Neural progenitor cell (in vitro differentiated cells): ENCODE measurements around the gene ANKRD33. TPM values are rescaled to one million over a fixed set of nuclear protein-coding genes. Genes with fewer than 3 reads are reported as not detected.

Experiments
- DNase-seq: peaks from one replicate; pipeline ENCODE4 v3.0.0-alpha.2; 2016; ENCODE audit warnings: low spot score
- H2AFZ ChIP-seq: fragments of 200-600 bp; sonication (generic); replicated peaks from 2 replicates; pipeline ENCODE4 v1.6.1; 2016; ENCODE audit warnings: antibody characterized with exemption
- H3F3A ChIP-seq: fragments of 200-600 bp; sonication (generic); 2 replicates; pipeline ENCODE4 v1.6.1; 2016; ENCODE audit warnings: antibody characterized with exemption, low read depth
- H3K27ac ChIP-seq: fragments of 200-600 bp; sonication (generic); 2 replicates; pipeline ENCODE4 v1.5.1; 2016; ENCODE audit warnings: mild to moderate bottlenecking
- H3K27me3 ChIP-seq: fragments of 200-600 bp; sonication (generic); 2 replicates; pipeline ENCODE4 v1.6.1; 2016; ENCODE audit warnings: mild to moderate bottlenecking, moderate library complexity
- H3K36me3 ChIP-seq: fragments of 200-600 bp; sonication (generic); 2 replicates; pipeline ENCODE4 v1.5.1; 2016
- H3K4me1 ChIP-seq: fragments of 200-600 bp; sonication (generic); 2 replicates; pipeline ENCODE4 v1.6.1; 2016; ENCODE audit warnings: mixed run types
- H3K4me2 ChIP-seq: fragments of 200-600 bp; sonication (generic); 2 replicates; pipeline ENCODE4 v1.6.1; 2016
- H3K4me3 ChIP-seq: fragments of 200-600 bp; sonication (generic); 2 replicates; pipeline ENCODE4 v1.5.1; 2016
- H3K79me2 ChIP-seq: fragments of 200-600 bp; sonication (generic); 2 replicates; pipeline ENCODE4 v1.6.1; 2016; ENCODE audit warnings: low read depth
- H3K9ac ChIP-seq: fragments of 200-600 bp; sonication (generic); 2 replicates; pipeline ENCODE4 v1.6.1; 2016
- H3K9me3 ChIP-seq: fragments of 200-600 bp; sonication (generic); 2 replicates; pipeline ENCODE4 v1.5.1; 2016; ENCODE audit warnings: low read depth
- H4K20me1 ChIP-seq: fragments of 200-600 bp; sonication (generic); 2 replicates; pipeline ENCODE4 v1.6.1; 2016; ENCODE audit warnings: low read depth
- H3K27ac Mint-ChIP-seq: 3 replicates; pipeline ENCODE4 v1.8.0; 2021; ENCODE audit warnings: mixed read lengths
- H3K27me3 Mint-ChIP-seq: 2 replicates; pipeline ENCODE4 v1.8.0; 2022; ENCODE audit warnings: low read depth, mild to moderate bottlenecking, inconsistent platforms, moderate library complexity, mixed read lengths; ENCODE audit not compliant: insufficient read depth
- H3K36me3 Mint-ChIP-seq: 3 replicates; pipeline ENCODE4 v1.8.0; 2021; ENCODE audit warnings: mixed read lengths
- H3K4me1 Mint-ChIP-seq: 3 replicates; pipeline ENCODE4 v1.8.0; 2021; ENCODE audit warnings: mixed read lengths
- H3K4me3 Mint-ChIP-seq: 3 replicates; pipeline ENCODE4 v1.8.0; 2021; ENCODE audit warnings: mild to moderate bottlenecking, moderate library complexity, mixed read lengths
- H3K9me3 Mint-ChIP-seq: 3 replicates; pipeline ENCODE4 v1.8.0; 2020; ENCODE audit warnings: mixed read lengths
- EZH2 ChIP-seq: fragments of 200-600 bp; sonication (generic); IDR thresholded peaks from 2 replicates; pipeline ENCODE4 v1.6.1; 2017; ENCODE audit warnings: antibody characterized with exemption, mild to moderate bottlenecking, moderate library complexity
- EZH2phosphoT487 ChIP-seq: fragments of 200-600 bp; sonication (generic); IDR thresholded peaks from 2 replicates; pipeline ENCODE4 v1.6.1; 2017; ENCODE audit warnings: antibody characterized with exemption
- total RNA-seq: library from RNA; depleted of rRNA; stranded (reverse); fragments of >200 nt; gene quantifications from 2 replicates; pipeline ENCODE4 v1.2.3, GENCODE V29; 2015; ENCODE audit warnings: low replicate concordance
- TF ChIP-seq, protein P1 (sequence below): fragments of 200-600 bp; sonication (generic); IDR thresholded peaks from 2 replicates; pipeline ENCODE4 v1.5.1; 2017; ENCODE audit warnings: antibody characterized with exemption, mild to moderate bottlenecking

Gene ANKRD33
- total RNA-seq, 1 donor from 2014 or later, result 0.39 TPM

DNA sequence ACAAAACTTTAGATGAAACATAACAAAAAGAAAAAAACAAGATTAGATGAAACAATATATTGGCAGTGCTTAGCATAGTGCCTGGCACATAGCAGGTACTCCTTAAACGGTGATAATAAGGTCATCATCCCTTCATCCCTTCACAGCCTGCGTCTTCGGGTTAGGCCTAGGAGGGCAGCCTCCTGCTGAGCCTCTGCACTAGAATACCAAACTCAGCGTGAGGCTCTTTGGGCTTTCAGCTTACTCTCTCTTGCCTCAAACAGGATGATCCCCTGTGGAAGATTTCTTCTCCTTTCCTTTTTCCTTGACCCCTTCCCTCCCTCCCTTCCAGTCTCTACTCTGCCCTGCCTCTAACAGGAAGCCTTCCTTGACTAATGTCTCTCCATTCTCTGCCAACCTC is 25.0 kb upstream of the ANKRD33 start:
- H3K4me3 ChIP-seq, result peak overlapping the region; percentile 53

DNA sequence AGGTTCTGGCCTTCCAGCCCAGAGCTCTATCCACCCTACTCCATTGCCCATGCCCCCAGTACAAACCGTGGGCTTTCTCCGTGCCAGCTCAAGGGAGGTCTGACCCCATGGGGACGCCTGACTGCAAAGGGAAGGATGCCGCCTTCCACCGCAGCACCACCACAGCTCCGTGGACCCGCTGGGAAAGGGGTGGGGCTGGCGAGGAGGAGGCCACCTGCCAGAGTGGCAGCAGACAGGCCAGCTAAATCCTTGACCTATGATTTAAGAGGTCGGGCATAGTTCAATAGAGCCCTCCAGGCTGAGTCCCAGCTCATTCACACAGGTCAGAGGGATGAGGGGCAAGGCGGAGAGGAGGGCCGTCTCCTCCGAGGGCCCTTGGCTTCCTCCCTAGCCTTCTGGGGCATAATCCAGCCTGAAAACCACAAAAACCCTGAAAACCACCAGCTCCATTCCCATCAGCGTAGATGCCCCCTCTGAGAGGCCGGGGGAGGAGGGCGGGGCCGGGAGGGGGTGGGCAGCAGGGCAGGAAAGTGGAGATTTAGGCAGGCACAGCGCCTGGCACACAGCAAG is 24.5 kb upstream of the ANKRD33 start:
- Histone ChIP-seq H3K4me1 (peaks cover 38% of the 10 kb centered on the region), H3K36me3 (no peaks in the 10 kb centered on the region), H3K27ac (peak overlapping the region; percentile 48), H2AFZ (no peak overlapping the region), H3K79me2 (no peaks in the 10 kb centered on the region), H3K4me3 (peak overlapping the region; percentile 53), H3K4me2 (peak overlapping the region; percentile 88), H3K9ac (no peak overlapping the region), H4K20me1 (peaks cover 36% of the 10 kb centered on the region), H3F3A (peaks cover 56% of the 10 kb centered on the region), H3K9me3 (no peaks in the 10 kb centered on the region), H3K27me3 (peaks cover 35% of the 10 kb centered on the region)
- Mint-ChIP-seq H3K36me3 (no peaks in the 10 kb centered on the region), H3K9me3 (no peaks in the 10 kb centered on the region), H3K4me3 (peak overlapping the region; percentile 74), H3K27ac (peak overlapping the region; percentile 86), H3K27me3 (peaks cover 49% of the 10 kb centered on the region), H3K4me1 (peaks cover 57% of the 10 kb centered on the region)
- TF ChIP-seq EZH2phosphoT487, result no peak
- TF ChIP-seq, protein P1, sequence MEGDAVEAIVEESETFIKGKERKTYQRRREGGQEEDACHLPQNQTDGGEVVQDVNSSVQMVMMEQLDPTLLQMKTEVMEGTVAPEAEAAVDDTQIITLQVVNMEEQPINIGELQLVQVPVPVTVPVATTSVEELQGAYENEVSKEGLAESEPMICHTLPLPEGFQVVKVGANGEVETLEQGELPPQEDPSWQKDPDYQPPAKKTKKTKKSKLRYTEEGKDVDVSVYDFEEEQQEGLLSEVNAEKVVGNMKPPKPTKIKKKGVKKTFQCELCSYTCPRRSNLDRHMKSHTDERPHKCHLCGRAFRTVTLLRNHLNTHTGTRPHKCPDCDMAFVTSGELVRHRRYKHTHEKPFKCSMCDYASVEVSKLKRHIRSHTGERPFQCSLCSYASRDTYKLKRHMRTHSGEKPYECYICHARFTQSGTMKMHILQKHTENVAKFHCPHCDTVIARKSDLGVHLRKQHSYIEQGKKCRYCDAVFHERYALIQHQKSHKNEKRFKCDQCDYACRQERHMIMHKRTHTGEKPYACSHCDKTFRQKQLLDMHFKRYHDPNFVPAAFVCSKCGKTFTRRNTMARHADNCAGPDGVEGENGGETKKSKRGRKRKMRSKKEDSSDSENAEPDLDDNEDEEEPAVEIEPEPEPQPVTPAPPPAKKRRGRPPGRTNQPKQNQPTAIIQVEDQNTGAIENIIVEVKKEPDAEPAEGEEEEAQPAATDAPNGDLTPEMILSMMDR, result no peak
- no peak for TF ChIP-seq EZH2
- peak; percentile 78 for DNase-seq

More for the DNA sequence above, 25.0 kb upstream of the ANKRD33 start:
- Mint-ChIP-seq H3K4me3 (peak overlapping the region; percentile 74), H3K4me1 (peaks cover 52% of the 10 kb centered on the region), H3K27ac (peak overlapping the region; percentile 86), H3K9me3 (no peaks in the 10 kb centered on the region), H3K36me3 (no peaks in the 10 kb centered on the region), H3K27me3 (peaks cover 44% of the 10 kb centered on the region)
- Histone ChIP-seq H3K79me2 (no peaks in the 10 kb centered on the region), H4K20me1 (peaks cover 36% of the 10 kb centered on the region), H3K9ac (no peak overlapping the region), H2AFZ (no peak overlapping the region), H3K27ac (no peak overlapping the region), H3K4me1 (peaks cover 38% of the 10 kb centered on the region), H3K9me3 (no peaks in the 10 kb centered on the region), H3F3A (peaks cover 56% of the 10 kb centered on the region), H3K27me3 (peaks cover 30% of the 10 kb centered on the region), H3K36me3 (no peaks in the 10 kb centered on the region), H3K4me2 (peak overlapping the region; percentile 88)
- DNase-seq, result peak; percentile 83
- TF ChIP-seq EZH2phosphoT487 (no peak), EZH2 (no peak)
- TF ChIP-seq, protein P1, result no peak

DNA sequence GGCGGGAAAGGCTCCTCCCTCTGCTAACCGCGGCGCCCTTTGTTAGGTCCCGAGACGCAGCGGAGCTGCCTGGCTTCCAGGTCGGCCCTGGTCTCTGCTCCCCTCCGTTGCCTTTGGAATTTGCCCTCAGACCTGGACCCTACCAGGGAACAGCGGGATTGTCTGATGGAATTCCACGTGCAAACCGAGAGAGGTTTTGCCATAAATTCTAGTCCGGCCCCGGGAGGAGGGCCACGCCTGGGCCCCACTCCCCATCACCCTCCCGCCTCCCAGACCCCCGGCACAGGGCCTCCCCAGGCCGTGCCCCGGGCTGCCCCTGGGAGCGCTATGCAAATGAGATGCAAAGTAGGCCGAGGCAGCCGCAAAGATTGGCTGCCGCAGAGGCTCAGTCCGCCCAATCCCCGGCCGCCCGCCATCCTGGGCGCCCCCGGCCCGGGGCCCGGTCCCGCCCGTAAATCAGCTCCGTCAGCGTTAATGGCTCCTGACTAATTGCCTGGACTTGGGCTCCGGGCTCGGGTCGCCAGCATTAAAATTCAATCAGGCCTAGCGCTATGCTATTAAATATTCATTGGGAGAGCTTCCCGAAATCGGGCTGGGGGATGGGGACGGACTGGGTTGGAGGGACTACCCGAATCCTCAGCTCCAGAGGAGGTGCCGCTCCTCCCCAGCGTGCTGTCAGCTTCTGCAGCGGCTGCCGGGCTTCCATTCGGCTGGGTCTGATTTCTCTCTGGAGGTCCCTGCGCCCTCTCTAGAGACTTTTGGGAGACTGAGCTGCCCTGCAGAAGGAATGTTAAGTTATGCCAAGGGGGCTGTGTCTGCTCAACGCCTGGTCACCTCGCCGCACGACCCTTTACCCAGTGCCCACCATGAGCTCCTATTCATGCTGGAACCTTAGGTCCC is 23.7 kb upstream of the ANKRD33 start:
- Histone ChIP-seq H2AFZ (peak overlapping the region; percentile 8), H3K27ac (peak overlapping the region; percentile 48), H3K4me2 (peak overlapping the region; percentile 88), H3K4me3 (peak overlapping the region; percentile 53), H3K9ac (no peak overlapping the region), H3K36me3 (no peaks in the 10 kb centered on the region), H3K79me2 (no peaks in the 10 kb centered on the region), H3K9me3 (no peaks in the 10 kb centered on the region), H3K4me1 (peaks cover 43% of the 10 kb centered on the region), H3K27me3 (peaks cover 43% of the 10 kb centered on the region), H4K20me1 (peaks cover 36% of the 10 kb centered on the region), H3F3A (peaks cover 56% of the 10 kb centered on the region)
- Mint-ChIP-seq H3K9me3 (no peaks in the 10 kb centered on the region), H3K4me3 (peak overlapping the region; percentile 84), H3K27me3 (peaks cover 48% of the 10 kb centered on the region), H3K36me3 (no peaks in the 10 kb centered on the region), H3K27ac (peak overlapping the region; percentile 82), H3K4me1 (peaks cover 62% of the 10 kb centered on the region)
- DNase-seq, result peak; percentile 92
- TF ChIP-seq, protein P1, result no peak
- TF ChIP-seq EZH2phosphoT487 (no peak), EZH2 (no peak)
